ENCODE measurements around the gene THAP4. TPM values are rescaled to one million over a fixed set of nuclear protein-coding genes. Genes with fewer than 3 reads are reported as not detected.
A peak's percentile ranks its signal among the peaks of the same experiment; 100 is the strongest.
"Not testable (repeated sequence)": the region's sequence is repeated elsewhere in the genome, so short reads cannot be mapped to it uniquely, and the experiment has no call there.

Gene THAP4
- total RNA-seq, 1 experiment from 2014 or later = 22.2 TPM

GRCh38 chr2:241613017-241613780 lies 23.8 kb downstream of the THAP4 start:
- no peak for DNase-seq (ENCODE audit: low read depth)

- DNase-seq (ENCODE audit: low read depth) = no peak
Observed at GRCh38 chr2:241612156-241613016, 24.6 kb downstream of the THAP4 start.

- DNase-seq (ENCODE audit: low read depth) = no peak
Observed at GRCh38 chr2:241611062-241611461, 25.9 kb downstream of the THAP4 start.

DNA sequence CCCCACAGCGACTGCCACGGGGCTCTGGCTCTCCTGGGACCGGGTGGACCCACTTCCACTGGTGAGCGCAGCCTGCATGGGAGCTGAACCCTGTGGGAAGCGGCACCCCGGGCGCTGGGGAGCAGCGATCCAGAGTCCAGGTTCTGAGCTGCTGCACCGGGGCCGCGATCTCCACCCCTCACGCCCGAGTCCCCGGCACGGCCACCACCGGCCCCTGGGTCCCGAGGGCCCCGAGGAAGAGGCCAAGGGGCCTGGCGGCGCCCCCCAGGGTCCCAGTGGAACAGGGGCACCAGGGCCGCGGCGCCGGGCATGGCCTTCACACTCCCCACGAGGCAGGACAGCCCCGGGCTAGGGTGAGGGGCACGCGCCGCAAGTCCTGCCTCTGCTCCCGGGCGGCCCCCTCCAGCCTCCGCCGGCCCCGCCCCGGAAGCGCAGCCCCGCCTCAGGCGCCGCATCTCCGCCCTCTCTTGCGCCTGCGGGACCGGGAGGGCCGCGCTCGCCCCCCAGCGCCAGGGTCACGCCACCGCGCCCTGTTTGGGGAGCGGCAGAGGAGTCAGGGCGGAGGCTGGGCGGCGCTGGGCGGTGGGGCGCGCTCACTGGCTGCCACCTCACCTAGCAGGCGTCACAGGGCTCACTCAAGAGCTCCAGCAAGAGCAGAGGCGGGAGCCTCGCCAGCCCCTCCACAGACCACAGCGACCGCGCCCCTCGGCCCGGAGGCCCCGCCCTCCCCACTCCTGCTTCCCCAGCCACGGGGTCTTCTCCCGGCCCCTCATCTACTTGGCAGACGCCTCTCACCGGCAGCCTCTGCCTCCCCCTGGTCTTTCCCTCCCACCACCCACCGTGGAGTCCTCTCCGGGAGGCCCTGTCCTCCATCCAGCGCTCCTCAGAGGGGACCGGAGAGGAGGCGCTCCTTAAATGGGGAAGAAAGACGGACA lies 26.8 kb downstream of the THAP4 start:
- peak; percentile 68 for DNase-seq (ENCODE audit: low read depth)

DNA sequence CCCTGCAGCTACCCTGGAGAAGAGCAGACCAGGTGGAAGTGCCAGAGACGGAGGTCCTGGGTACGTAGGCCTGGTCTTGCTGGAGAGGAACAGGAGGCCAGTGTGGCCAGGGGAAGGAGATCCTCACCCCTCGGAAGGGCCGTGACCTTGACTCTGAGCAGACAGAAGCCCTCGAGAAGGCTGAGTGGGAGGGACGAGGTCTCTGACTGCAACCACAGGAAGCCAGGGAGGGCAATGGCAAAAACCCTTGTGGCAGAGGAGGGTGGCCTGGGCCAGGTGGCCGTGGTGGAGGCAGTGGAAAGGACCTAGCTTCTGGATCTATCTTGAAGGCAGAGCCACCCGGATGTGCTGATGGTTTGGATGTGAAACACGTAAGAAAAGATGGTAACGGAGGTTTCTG lies 28.1 kb downstream of the THAP4 start:
- no peak for DNase-seq (ENCODE audit: low read depth)

- DNase-seq (ENCODE audit: low read depth) = no peak
Observed at GRCh38 chr2:241607162-241607885, 29.6 kb downstream of the THAP4 start.

DNA sequence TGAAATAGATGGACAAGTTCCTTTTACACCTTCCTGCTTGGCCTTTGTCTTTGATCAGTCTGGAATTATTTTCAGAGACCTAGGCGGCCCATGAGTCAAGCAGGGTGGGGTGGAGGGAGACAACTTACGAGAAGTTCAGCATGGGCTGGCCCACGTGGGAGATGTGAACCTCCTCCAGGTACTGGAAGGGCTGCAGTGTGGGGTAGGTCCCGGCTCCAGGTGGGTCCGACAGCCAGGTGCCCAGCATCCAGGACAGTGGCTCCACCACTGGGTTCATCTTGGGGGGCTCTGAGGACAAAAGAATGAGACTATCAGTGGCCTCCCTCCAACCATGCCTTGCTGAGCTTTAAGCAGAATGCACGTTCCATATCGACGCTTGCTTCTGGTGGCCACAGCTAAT lies 30.8 kb downstream of the THAP4 start:
- no peak for DNase-seq (ENCODE audit: low read depth)

DNA sequence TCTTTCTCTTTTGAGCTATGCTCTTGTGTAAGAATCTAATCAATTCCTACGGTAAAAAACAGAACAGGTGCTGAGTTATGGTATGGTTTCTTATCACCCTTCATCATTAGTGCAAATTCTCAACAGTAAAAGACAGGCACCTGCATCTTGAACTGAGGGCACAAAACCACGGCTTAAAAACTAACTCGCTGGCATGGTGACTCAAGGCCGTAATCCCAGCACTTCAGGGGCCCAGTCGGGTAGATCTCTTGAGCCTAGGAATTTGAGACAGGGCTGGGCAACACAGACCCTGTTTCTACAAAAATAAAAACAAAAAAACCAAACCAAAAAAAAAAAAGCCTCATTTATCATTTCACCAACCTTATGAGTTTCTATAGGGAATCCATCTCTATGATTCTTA lies 33.3 kb downstream of the THAP4 start:
- no peak for DNase-seq (ENCODE audit: low read depth)

- no peak for DNase-seq (ENCODE audit: low read depth)
Observed at GRCh38 chr2:241602720-241603119, 34.2 kb downstream of the THAP4 start.

DNA sequence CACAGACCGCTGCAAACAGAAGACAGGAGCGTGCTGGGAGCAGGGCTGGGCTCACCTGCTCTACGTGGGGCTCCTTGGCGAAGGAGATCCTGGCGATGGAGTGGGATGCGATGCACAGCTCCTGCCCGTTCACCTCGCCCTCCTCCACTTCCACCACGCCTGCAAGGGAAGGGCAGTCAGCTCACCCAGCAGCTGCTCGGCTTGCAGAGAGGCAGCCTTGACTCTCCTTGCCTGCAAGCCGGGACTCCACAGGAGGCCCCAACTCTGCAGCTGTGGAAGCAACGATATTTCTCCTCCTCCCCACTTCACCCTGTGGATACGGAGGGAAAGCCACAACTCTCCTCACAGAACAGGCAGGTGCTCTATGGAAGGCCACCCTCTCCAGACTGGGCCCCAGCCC lies 35.1 kb downstream of the THAP4 start:
- no peak for DNase-seq (ENCODE audit: low read depth)

GRCh38 chr2:241599615-241600014 lies 37.3 kb downstream of the THAP4 start:
- no peak for DNase-seq (ENCODE audit: low read depth)

- peak; percentile 31 for DNase-seq (ENCODE audit: low read depth)
Observed at GRCh38 chr2:241598487-241598886, 38.5 kb downstream of the THAP4 start.

DNA sequence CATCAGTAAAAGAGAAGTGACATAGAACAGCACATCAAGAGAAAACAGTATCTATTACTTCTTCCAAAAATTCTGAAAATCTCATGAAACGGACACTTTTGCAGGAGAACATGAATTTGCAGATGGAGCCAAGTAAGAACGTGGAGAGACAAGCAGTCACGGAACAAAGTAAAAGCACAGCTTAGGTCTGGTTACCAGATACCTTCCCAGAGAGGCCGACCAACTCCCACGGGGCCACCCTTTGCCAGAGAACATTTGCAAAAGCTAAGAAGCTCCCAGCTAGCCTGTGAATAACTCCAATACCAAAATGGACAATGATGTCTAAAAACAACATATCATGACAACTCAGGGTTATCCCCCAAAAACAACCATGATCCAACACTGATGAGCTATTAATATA lies 38.9 kb downstream of the THAP4 start:
- DNase-seq (ENCODE audit: low read depth) = no peak

DNA sequence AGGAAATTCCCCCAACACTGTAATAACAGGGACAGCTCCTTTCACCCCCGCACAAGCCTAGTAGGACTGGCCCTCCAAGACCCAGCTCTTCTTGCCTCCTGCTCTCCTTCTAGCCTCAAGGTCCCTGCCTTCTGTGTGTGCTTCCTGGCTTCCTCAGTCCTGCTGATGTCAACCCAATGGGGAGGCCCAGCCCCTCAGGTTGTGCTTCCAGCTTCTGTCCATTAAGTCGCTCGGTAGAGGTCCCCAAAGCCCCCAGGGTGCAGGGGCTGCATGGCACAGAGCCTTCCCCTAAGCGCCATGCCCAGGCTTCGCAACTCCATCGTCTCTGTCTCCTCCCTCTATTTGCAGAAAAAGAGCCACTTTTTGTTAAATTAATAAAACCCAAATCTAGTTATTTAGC lies 39.4 kb downstream of the THAP4 start:
- no peak for DNase-seq (ENCODE audit: low read depth)

DNA sequence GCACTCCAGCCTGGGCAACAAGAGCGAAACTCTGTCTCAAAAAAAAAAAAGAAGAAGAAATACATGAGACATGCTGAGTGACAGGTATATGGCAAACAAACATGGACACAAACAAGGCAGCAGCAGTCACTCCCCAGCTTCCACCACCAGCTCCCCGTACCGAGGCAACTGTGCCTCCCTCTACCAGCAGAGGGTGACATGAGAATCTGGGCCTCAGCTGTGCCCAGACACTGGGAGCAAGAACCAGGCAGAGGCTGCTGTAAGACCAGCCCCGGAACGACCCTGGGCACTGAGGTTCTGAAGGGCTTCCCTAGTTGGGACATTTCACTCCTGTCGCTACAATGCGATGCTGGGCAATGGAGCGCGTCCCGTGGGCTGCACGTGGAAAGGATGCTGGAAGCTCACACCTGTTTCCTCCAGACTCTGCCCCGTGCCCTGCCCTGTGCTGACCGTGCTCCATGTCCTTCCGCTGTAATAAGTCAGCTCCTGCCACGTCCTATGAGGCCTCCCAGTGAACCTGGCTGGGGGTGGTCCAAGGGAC lies 41.3 kb downstream of the THAP4 start:
- DNase-seq (ENCODE audit: low read depth) = no peak

DNA sequence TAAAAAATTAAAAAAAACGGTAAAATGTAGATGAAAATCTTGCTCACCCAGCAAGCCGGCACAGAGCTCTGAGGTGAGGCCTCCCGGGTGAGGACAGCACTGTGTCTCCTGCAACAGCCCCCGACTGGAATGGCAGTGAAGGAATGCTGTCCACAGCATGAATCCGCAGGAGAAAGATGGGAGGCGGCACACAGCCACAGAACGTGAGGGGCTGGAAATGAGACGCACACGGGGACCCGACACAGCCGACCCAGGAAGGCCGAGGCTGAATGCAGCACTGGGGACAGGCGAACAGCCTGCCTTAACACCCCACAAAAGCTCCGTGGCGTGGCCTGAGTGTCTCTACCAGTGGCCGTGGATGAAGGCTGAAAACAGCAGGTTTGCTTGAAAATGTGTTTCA lies 43.7 kb downstream of the THAP4 start:
- no peak for DNase-seq (ENCODE audit: low read depth)

DNA sequence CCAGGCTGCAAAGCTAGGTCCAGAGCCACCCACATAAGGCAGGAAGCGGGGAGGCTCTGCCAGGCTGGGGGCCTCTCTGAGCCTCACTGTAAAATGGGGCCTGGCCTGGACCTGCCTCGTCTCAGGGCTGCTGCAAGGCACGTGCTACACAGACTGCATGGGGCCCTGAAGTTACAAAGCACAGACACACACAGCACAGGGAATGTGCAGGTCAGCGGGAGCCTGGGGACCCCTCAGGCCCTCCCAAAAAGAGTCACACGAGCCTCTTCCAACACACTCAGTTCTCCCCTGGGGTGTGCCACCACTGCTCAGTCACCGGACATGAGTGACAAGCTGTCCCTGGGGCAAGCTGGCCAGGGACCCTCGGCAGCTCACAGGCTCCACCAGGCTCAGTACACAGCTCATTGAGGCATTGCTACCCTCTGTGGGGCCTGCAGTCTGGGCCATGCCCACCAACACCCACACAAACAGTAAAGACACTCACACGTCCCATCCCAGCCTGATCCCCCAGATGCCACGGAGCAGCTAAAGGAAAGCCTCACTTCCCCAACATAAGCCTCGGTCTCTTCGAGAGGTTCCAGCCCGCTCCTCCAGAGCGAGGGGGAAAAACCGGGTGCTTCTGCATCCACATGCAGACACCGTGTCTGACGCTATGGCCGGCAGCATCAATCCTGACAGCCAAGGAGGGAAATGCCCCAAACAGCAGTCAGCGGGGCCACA lies 44.7 kb downstream of the THAP4 start:
- DNase-seq (ENCODE audit: low read depth) = no peak

DNA sequence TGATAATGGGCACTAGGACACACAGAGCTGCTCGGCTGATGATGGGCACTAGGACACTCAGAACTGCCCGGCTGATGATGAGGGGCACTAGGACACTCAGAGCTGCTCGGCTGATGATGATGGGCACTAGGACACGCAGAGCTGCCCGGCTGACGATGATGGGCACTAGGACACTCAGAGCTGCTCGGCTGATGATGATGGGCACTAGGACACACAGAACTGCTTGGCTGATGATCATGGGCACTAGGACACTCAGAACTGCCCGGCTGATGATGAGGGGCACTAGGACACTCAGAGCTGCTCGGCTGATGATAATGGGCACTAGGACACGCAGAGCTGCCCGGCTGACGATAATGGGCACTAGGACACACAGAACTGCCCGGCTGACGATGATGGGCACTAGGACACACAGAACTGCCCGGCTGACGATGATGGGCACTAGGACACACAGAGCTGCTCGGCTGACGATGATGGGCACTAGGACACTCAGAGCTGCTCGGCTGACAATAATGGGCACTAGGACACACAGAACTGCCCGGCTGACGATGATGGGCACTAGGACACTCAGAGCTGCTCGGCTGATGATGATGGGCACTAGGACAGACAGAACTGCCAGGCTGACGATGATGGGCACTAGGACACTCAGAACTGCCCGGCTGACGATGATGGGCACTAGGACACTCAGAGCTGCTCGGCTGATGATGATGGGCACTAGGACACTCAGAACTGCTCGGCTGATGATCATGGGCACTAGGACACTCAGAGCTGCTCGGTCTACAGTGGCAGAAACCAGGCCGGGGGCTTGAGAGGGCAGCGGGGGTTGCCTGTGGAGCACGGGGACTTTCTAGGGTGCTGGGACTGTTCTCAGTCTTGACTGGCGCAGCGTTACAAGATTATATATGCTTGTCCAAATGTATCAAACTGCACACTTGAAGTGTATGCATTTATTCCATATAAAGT lies 46.2 kb downstream of the THAP4 start:
- not testable (repeated sequence) for DNase-seq (ENCODE audit: low read depth)

- DNase-seq (ENCODE audit: low read depth) = not testable (repeated sequence)
Observed at GRCh38 chr2:241589863-241590262, 47.1 kb downstream of the THAP4 start.

All from M059J (cell line).